Karpas-422 (cell line): Measurements from ENCODE around the gene NCOA5. TPM values are rescaled to one million over a fixed set of nuclear protein-coding genes. Genes with fewer than 3 reads are reported as not detected.
A peak's percentile ranks its signal among the peaks of the same experiment; 100 is the strongest.

ENCODE experiments used
- DNase-seq: peaks from one replicate; pipeline ENCODE4 v3.0.0-alpha.2; 2015
- H2AFZ ChIP-seq: fragments of 200-600 bp; sonication (generic); 2 replicates; pipeline ENCODE4 v1.6.1; 2014; ENCODE audit warnings: antibody characterized with exemption, low read length, mixed read lengths
- H3K27ac ChIP-seq: fragments of 200-600 bp; sonication (generic); 2 replicates; pipeline ENCODE4 v1.5.1; 2014; ENCODE audit warnings: mild to moderate bottlenecking, low read length, moderate library complexity
- H3K27me3 ChIP-seq: fragments of 200-600 bp; sonication (generic); 2 replicates; pipeline ENCODE4 v1.6.1; 2014; ENCODE audit warnings: low read length, mixed read lengths
- H3K36me3 ChIP-seq: fragments of 200-600 bp; sonication (generic); 2 replicates; pipeline ENCODE4 v1.6.1; 2014; ENCODE audit warnings: low read length, mixed read lengths; ENCODE audit not compliant: insufficient read depth
- H3K4me1 ChIP-seq: fragments of 200-600 bp; sonication (generic); 2 replicates; pipeline ENCODE4 v1.6.1; 2014; ENCODE audit warnings: mild to moderate bottlenecking, low read length, mixed read lengths
- H3K4me2 ChIP-seq: fragments of 200-600 bp; sonication (generic); 2 replicates; pipeline ENCODE4 v1.6.1; 2014; ENCODE audit warnings: low read length, low read depth, mild to moderate bottlenecking; ENCODE audit not compliant: poor library complexity, severe bottlenecking
- H3K4me3 ChIP-seq: fragments of 200-600 bp; sonication (generic); 2 replicates; pipeline ENCODE4 v1.5.1; 2014; ENCODE audit warnings: mild to moderate bottlenecking, antibody characterized with exemption, low read length, mixed read lengths
- H3K79me2 ChIP-seq: fragments of 200-600 bp; sonication (generic); 2 replicates; pipeline ENCODE4 v1.6.1; 2014; ENCODE audit warnings: mild to moderate bottlenecking, low read length, mixed read lengths
- H3K9ac ChIP-seq: fragments of 200-600 bp; sonication (generic); 2 replicates; pipeline ENCODE4 v1.6.0; 2014; ENCODE audit warnings: low read length
- H3K9me2 ChIP-seq: fragments of 200-600 bp; sonication (generic), shearing (Covaris generic); replicated peaks from 2 replicates; pipeline ENCODE4 v1.6.0; 2014; ENCODE audit warnings: mild to moderate bottlenecking, low read length, moderate library complexity; ENCODE audit not compliant: insufficient read depth
- H3K9me3 ChIP-seq: fragments of 300-700, 200-600 bp; sonication (generic); 2 replicates; pipeline ENCODE4 v1.6.1; 2014; ENCODE audit warnings: low read length, mixed read lengths
- H4K20me1 ChIP-seq: fragments of 200-600 bp; sonication (generic); 2 replicates; pipeline ENCODE4 v1.6.1; 2014; ENCODE audit warnings: mild to moderate bottlenecking, antibody characterized with exemption, low read length, low read depth; ENCODE audit not compliant: insufficient read depth
- total RNA-seq: library from RNA; depleted of rRNA; stranded (reverse); fragments of >200 nt; shearing (Covaris generic); gene quantifications from 2 replicates; pipeline ENCODE4 v1.2.3, GENCODE V29; 2014; ENCODE audit warnings: low replicate concordance

Gene NCOA5
- total RNA-seq, 1 experiment from 2014 or later: 32.8 TPM

- no peak within 1 kb of the TSS for H3K27ac ChIP-seq
- H3K9ac ChIP-seq: peak within 1 kb of the TSS; percentile 63
- H3K4me1 ChIP-seq: peaks cover 28% of the 10 kb centered on the region
- H3K27me3 ChIP-seq: no peaks in the 10 kb centered on the region
- H3K79me2 ChIP-seq: no peaks in the 10 kb centered on the region
- DNase-seq: peak; percentile 81
- H3K9me2 ChIP-seq: no peaks in the 10 kb centered on the region
- no peaks in the 10 kb centered on the region for H3K9me3 ChIP-seq
- no peak within 1 kb of the TSS for H2AFZ ChIP-seq
- peak within 1 kb of the TSS; percentile 73 for H3K4me2 ChIP-seq
- no peaks in the 10 kb centered on the region for H3K36me3 ChIP-seq
- 0 out of 2 replicates have a peak, but pooled peaks cover 3% of the 10 kb centered on the region for H4K20me1 ChIP-seq
- H3K4me3 ChIP-seq: peak within 1 kb of the TSS; percentile 66; the same call in 1 of the 2 replicates
Observed at GRCh38 chr20:46117704-46118467, 28.1 kb upstream of the NCOA5 start, which contains the start of gene CD40. Gene CD40 (plus strand): TSS chr20:46118314. CDS start chr20:46118344, 30 bp downstream.

- no peak for DNase-seq
- Histone ChIP-seq H3K4me3 (no peak overlapping the region), H3K9ac (no peak overlapping the region), H3K4me2 (no peak overlapping the region), H2AFZ (no peak overlapping the region), H4K20me1 (no peaks in the 10 kb centered on the region), H3K9me2 (no peaks in the 10 kb centered on the region), H3K79me2 (no peaks in the 10 kb centered on the region), H3K27me3 (no peaks in the 10 kb centered on the region), H3K36me3 (no peaks in the 10 kb centered on the region), H3K4me1 (peaks cover 28% of the 10 kb centered on the region), H3K9me3 (no peaks in the 10 kb centered on the region), H3K27ac (no peak overlapping the region)
Observed at GRCh38 chr20:46114449-46114848, 24.7 kb upstream of the NCOA5 start.

GRCh38 chr20:46113113-46113470 is 23.3 kb upstream of the NCOA5 start:
- H3K36me3 ChIP-seq: no peaks in the 10 kb centered on the region
- no peaks in the 10 kb centered on the region for H3K79me2 ChIP-seq
- H4K20me1 ChIP-seq: no peaks in the 10 kb centered on the region
- no peaks in the 10 kb centered on the region for H3K9me2 ChIP-seq
- H3K9ac ChIP-seq: no peak overlapping the region
- H3K9me3 ChIP-seq: no peaks in the 10 kb centered on the region
- DNase-seq: no peak
- no peak overlapping the region for H3K27ac ChIP-seq
- no peak overlapping the region for H3K4me3 ChIP-seq
- no peak overlapping the region for H3K4me2 ChIP-seq
- no peaks in the 10 kb centered on the region for H3K27me3 ChIP-seq
- H2AFZ ChIP-seq: no peak overlapping the region
- peaks cover 28% of the 10 kb centered on the region for H3K4me1 ChIP-seq

- peaks cover 25% of the 10 kb centered on the region for H3K4me1 ChIP-seq
Observed at GRCh38 chr20:46112430-46113112, 22.8 kb upstream of the NCOA5 start.

GRCh38 chr20:46111836-46112212 is 22.1 kb upstream of the NCOA5 start:
- no peaks in the 10 kb centered on the region for H3K9me2 ChIP-seq
- no peaks in the 10 kb centered on the region for H3K9me3 ChIP-seq
- H2AFZ ChIP-seq: no peak overlapping the region
- no peak overlapping the region for H3K27ac ChIP-seq
- peaks cover 25% of the 10 kb centered on the region for H3K4me1 ChIP-seq
- no peak overlapping the region for H3K9ac ChIP-seq
- no peaks in the 10 kb centered on the region for H3K36me3 ChIP-seq
- H3K4me2 ChIP-seq: peak overlapping the region; percentile 29
- H3K79me2 ChIP-seq: no peaks in the 10 kb centered on the region
- DNase-seq: no peak
- no peak overlapping the region for H3K4me3 ChIP-seq
- no peaks in the 10 kb centered on the region for H4K20me1 ChIP-seq
- H3K27me3 ChIP-seq: no peaks in the 10 kb centered on the region

More at GRCh38 chr20:46112430-46113112, 22.8 kb upstream of the NCOA5 start:
- Histone ChIP-seq H2AFZ (no peak overlapping the region), H3K79me2 (no peaks in the 10 kb centered on the region), H3K27me3 (no peaks in the 10 kb centered on the region), H3K9me3 (no peaks in the 10 kb centered on the region), H3K4me2 (no peak overlapping the region), H3K27ac (no peak overlapping the region), H3K9me2 (no peaks in the 10 kb centered on the region), H3K4me3 (no peak overlapping the region), H3K36me3 (no peaks in the 10 kb centered on the region), H3K9ac (no peak overlapping the region), H4K20me1 (no peaks in the 10 kb centered on the region)
- DNase-seq: no peak

GRCh38 chr20:46111028-46111835 is 21.5 kb upstream of the NCOA5 start:
- Histone ChIP-seq H3K4me3 (no peak overlapping the region), H3K9me2 (no peaks in the 10 kb centered on the region), H3K27ac (no peak overlapping the region), H3K36me3 (no peaks in the 10 kb centered on the region), H2AFZ (no peak overlapping the region; the same call in 1 of the 2 replicates), H3K9me3 (no peaks in the 10 kb centered on the region), H4K20me1 (no peaks in the 10 kb centered on the region), H3K9ac (peak overlapping the region; percentile 11; the same call in 1 of the 2 replicates), H3K4me2 (peak overlapping the region; percentile 29), H3K4me1 (peaks cover 25% of the 10 kb centered on the region), H3K27me3 (no peaks in the 10 kb centered on the region), H3K79me2 (no peaks in the 10 kb centered on the region)
- DNase-seq: peak; percentile 81

GRCh38 chr20:46108976-46109375 is 19.2 kb upstream of the NCOA5 start:
- H3K9ac ChIP-seq: peak overlapping the region; percentile 31; the same call in 1 of the 2 replicates
- H3K36me3 ChIP-seq: no peaks in the 10 kb centered on the region
- H3K27me3 ChIP-seq: no peaks in the 10 kb centered on the region
- H2AFZ ChIP-seq: peak overlapping the region; percentile 76; the same call in 1 of the 2 replicates
- H4K20me1 ChIP-seq: no peaks in the 10 kb centered on the region
- H3K27ac ChIP-seq: peak overlapping the region; percentile 15
- no peaks in the 10 kb centered on the region for H3K9me2 ChIP-seq
- H3K4me1 ChIP-seq: peaks cover 25% of the 10 kb centered on the region
- no peak overlapping the region; the same call in 1 of the 2 replicates for H3K4me3 ChIP-seq
- H3K9me3 ChIP-seq: no peaks in the 10 kb centered on the region
- H3K79me2 ChIP-seq: no peaks in the 10 kb centered on the region
- H3K4me2 ChIP-seq: peak overlapping the region; percentile 40
- no peak for DNase-seq
